NCI-H460 (cell line): ENCODE results near the gene FAAP100. TPM values are rescaled to one million over a fixed set of nuclear protein-coding genes. Genes with fewer than 3 reads are reported as not detected.
A peak's percentile ranks its signal among the peaks of the same experiment; 100 is the strongest.

Source experiments
- DNase-seq: peaks from one replicate; pipeline ENCODE4 v3.0.0-alpha.2; 2016; ENCODE audit warnings: low read depth; ENCODE audit errors: extremely low read depth
- total RNA-seq: library from RNA; depleted of rRNA; stranded (reverse); fragments of >200 nt; shearing (Covaris generic); gene quantifications from 2 replicates; pipeline ENCODE4 v1.2.3, GENCODE V29; 2014

Gene FAAP100
- total RNA-seq, 1 experiment from 2014 or later = 15.4 TPM

GRCh38 chr17:81578038-81578441 is 25.9 kb upstream of the FAAP100 start:
- DNase-seq = no peak

DNA sequence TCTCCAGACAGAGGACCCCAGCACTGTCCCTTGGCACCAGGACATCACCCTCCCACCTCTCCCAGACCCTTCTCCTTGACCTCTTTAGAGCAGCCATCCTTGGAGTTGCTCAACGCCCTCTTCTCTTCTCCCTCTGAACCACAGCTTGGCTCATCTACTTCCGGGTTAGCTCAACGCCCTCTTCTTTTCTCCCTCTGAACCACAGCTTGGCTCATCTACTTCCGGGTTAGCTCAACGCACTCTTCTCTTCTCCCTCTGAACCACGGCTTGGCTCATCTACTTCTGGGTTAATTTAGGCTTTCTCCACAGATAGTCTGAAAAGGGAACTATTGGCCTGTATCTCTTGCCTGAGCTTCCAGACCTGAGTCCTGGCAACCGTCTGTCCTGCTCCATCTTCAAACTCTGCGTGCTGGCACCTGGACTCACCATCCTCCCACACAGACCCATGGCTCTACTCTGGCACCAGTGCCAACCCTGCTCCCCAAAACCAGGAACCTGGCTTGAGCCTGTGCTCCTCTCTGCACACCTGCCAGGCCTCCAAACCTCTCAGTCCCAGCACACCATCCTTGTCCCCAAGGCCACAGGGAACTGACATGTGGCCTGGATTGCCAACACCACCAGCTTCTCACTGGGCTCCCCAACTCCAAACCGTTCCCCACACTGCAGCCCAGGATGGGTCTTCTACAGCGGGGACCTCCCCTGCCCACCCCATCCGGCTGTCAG is 25.3 kb upstream of the FAAP100 start:
- DNase-seq = no peak

GRCh38 chr17:81576621-81577277 is 24.6 kb upstream of the FAAP100 start:
- peak; percentile 68 for DNase-seq

- DNase-seq = no peak
These were observed 23.7 kb upstream of the FAAP100 start for GRCh38 chr17:81575836-81576235.

GRCh38 chr17:81574643-81574956 is 22.4 kb upstream of the FAAP100 start:
- DNase-seq = no peak

- DNase-seq = no peak
These were observed 21.9 kb upstream of the FAAP100 start for GRCh38 chr17:81573794-81574642.

DNA sequence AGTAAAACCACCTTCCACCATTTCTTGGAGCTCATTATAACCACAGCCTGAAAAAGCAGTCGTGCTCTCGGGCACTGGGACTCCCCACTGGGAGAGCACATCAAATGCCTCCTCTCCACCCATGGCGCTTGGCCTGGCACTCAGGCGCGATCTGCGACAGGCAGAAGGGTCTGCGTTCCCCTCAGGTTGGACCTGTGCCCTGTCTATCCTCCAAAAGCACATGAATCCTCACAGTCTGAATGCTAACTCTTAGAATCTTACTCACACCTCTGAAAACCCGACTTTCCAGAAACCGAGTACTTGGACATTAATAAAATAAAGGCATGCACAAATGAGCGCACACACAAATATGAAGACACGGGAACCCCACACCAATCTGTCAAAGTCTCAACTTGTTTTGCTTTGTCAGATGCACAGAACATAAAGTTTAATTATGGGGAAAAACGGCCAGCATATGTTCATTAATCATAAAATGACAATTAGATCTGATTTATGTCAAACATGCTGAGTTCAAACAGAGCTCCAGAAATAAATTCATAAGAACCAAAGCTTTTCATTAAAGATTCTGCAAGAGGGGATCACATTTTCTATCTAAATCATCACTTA is 20.5 kb upstream of the FAAP100 start:
- no peak for DNase-seq

- DNase-seq = no peak
These were observed 18.8 kb upstream of the FAAP100 start for GRCh38 chr17:81570964-81571363.

- DNase-seq = no peak
These were observed 17.9 kb upstream of the FAAP100 start for GRCh38 chr17:81569986-81570514.

DNA sequence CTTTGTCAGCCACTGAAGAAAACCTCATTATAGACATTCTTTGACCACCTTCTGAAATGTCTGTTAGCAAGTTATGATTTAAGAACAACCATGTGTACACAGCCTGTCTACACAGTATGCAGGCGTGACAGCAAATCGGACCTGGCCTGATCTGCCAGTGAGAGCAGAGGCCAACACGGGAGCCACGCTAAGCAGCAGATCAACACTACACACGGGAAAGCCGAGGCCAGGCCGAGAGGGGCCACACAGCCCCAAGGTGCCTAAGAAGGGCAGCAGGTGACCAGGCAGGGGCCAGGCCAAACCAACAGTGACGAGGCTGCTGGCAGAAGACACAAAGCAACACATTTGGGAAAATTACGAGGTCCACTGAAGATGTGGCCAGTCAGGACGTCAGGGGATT is 16.3 kb upstream of the FAAP100 start:
- DNase-seq = no peak

- no peak for DNase-seq
These were observed 15.0 kb upstream of the FAAP100 start for GRCh38 chr17:81567191-81567590.

DNA sequence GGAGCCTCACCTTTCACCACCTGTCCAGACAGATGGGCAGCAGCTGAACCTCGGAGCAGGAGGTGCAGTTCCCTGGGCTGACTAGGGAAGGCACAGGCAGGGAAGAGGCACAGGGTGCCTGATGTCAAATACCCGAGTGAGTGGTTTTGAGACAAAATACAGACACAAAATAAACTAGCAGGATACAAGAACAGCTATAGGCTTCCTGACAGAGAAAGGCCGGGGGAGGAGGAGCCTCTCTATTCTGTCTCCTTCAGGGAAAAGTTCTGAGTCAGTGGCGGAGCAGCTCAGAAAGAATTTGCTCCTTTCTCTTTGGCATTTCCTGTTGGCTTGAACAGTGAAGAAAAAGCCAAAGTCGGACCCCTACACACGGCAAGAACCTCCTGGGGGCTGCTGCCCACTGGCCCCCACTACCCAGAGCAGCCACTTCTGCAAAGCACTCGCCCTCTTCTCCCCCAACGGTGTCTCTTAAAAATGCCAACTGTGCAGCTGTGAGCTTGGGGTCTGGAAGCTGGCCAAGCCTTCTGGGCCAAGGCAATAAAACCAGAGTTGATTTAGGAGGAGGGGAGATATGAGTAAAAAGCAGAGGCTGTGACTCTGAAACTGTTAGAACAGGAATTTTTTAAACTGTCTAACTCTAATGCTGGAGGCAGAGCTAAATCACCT is 14.4 kb upstream of the FAAP100 start:
- DNase-seq = peak; percentile 41

DNA sequence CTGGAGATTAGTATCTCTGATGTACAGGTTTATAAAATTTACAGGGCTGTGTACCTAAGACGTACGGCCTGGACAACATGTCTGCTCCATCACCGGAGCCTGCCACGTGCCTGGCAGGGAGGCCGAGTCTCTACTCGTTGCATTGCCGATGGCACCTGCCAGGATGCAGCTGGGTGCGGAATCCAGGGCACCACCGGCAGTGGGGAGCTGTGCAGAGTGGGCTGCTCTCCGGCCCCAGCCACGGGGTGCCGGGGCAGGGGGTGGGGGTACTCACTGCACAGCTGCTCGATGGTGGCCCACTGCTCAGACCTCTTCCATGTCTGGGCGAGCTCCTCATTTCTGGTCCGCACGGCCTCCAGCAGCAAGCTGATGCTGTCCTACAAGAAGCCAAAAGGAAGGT is 13.1 kb upstream of the FAAP100 start:
- no peak for DNase-seq

GRCh38 chr17:81564778-81565177 is 12.6 kb upstream of the FAAP100 start:
- no peak for DNase-seq

DNA sequence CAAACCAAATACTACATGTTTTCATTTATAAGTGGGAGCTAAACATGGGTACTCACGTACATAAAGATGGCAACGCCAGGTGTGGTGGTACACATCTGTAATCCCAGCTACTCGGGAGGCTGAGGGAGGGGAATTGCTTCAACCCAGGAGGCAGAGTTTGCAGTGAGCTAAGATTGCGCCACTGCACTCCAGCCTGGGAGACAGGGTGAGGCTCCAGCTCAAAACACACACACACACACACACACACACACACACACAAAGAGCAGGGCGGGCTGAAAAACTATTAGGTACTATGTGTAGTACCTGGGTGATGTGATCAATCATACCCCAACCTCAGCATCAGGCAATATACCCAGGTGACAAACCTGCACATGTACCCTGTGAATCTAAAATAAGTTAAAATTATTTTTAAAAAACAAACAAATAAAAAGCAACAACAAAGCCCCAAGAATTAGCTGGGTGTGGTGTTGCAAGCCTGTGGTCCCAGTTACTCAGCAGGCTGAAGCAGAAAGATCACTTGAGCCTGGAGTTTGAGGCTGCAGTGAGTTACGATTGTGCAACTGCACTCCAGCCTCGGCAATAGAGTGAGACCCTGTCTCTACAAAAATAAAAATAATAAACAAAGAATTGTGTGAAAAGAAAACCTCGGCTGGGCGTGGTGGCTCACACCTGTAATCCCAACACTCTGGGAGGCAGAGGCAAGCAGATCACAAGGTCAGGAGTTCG is 11.9 kb upstream of the FAAP100 start:
- DNase-seq = no peak

DNA sequence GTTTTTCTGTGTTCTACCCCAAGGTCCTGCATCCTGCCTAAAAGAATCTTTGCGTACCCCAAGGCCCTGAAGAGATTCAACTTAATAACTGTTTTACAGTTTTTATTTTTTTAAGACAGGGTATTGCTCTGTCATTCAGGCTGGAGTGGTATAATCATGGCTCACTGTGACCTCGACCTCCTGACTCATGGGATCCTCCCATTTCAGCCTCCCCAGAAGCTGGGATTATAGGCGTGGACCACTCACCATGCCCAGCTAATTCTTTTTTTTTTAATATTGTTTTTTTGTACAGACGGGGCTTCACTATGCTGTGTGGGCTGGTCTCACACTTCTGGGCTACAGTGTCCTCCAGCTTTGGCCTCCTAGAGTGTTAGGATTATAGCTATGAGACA is 9.3 kb upstream of the FAAP100 start:
- no peak for DNase-seq

GRCh38 chr17:81558941-81559806 is 7.0 kb upstream of the FAAP100 start:
- peak; percentile 36 for DNase-seq

- no peak for DNase-seq
These were observed 5.9 kb upstream of the FAAP100 start for GRCh38 chr17:81558115-81558468.
